ENCODE measurements around the gene EIF4H.
A peak's percentile ranks its signal among the peaks of the same experiment; 100 is the strongest.

The EIF4H gene

GRCh38 chr7:74179935-74180604, 5.9 kb downstream of the EIF4H start:
- TF ChIP-seq, protein P1, sequence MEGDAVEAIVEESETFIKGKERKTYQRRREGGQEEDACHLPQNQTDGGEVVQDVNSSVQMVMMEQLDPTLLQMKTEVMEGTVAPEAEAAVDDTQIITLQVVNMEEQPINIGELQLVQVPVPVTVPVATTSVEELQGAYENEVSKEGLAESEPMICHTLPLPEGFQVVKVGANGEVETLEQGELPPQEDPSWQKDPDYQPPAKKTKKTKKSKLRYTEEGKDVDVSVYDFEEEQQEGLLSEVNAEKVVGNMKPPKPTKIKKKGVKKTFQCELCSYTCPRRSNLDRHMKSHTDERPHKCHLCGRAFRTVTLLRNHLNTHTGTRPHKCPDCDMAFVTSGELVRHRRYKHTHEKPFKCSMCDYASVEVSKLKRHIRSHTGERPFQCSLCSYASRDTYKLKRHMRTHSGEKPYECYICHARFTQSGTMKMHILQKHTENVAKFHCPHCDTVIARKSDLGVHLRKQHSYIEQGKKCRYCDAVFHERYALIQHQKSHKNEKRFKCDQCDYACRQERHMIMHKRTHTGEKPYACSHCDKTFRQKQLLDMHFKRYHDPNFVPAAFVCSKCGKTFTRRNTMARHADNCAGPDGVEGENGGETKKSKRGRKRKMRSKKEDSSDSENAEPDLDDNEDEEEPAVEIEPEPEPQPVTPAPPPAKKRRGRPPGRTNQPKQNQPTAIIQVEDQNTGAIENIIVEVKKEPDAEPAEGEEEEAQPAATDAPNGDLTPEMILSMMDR (IDR thresholded peaks at IDR 0.05) = no peak

DNA sequence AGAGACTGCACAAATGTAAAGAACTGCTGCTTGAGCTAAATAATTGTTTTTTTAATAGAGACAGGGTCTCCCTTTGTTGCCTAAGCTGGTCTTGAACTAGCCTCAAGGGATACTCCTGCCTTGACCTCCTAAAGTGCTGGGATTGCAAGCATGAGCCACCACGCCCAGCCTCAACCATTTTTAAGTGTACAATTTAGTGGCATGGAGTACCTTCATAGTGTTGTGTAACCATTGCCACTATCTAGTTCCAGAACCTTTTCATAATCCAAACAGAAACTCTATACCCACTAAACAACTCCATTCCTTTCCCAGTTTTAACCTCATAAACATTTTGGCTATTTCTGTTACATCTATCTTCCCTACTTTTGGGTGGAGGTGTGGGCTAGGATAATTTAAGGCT, 6.7 kb downstream of the EIF4H start:
- TF ChIP-seq, protein P1 (IDR thresholded peaks at IDR 0.05) = no peak

DNA sequence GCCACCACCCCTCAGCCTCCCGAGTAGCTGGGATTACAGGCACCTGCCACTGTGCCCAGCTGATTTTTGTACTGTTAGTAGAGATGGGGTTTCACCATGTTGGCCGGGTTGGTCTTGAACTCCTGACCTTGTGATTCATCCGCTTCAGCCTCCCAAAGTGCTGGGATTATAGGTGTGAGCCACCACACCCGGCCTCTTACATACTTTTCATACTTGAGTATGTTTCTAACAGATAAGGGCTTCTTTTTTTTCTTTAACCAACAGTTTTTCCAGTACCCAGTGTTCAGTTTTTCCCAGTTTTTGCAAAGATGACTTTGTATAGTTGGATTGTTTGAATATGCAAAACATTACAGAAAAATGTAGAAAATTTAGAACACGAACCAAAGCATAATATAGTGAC, 7.7 kb downstream of the EIF4H start:
- TF ChIP-seq, protein P1 (IDR thresholded peaks at IDR 0.05) = no peak

DNA sequence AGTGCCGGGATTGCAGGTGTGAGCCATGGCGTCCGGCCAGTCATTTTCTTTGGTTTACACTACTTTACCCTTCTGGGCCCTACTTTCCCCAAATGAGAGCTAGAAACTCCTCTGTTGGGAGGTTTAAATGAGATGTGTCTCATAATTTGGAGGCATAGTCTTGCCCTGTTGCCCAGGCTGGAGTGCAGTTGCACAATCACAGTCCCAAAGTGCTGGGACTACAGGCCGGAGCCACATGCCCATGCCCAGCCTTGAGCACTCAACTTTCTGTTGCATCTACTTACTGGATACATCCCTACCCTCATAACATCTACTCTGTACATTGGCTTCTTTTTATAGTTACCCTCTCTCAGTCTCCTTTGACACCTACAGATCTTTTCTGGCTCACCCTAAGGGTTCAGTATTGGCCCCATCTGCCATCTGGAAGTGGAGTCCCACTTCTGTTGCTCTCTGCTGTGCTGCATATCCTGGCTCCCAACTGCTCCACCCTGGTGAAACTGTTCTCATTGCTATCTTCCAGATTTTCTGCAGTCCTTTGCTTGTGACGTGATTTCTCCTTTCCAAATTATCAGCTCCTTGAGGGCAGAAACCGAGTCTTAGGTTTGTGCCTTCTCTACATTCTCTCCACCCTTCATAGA, 8.4 kb downstream of the EIF4H start:
- TF ChIP-seq, protein P1 (IDR thresholded peaks at IDR 0.05) = no peak

GRCh38 chr7:74183142-74183541, 9.0 kb downstream of the EIF4H start:
- TF ChIP-seq, protein P1 (IDR thresholded peaks at IDR 0.05) = no peak

GRCh38 chr7:74183653-74184450, 9.7 kb downstream of the EIF4H start:
- TF ChIP-seq, protein P1 (IDR thresholded peaks at IDR 0.05) = peak; percentile 35; the same call in 1 of the 2 replicates

GRCh38 chr7:74185016-74185415, 10.9 kb downstream of the EIF4H start:
- TF ChIP-seq, protein P1 (IDR thresholded peaks at IDR 0.05) = no peak
